NCI-H1930 (cell line): ENCODE data around the gene NDFIP2.
A peak's percentile ranks its signal among the peaks of the same experiment; 100 is the strongest.

Source experiments
- DNase-seq, 2 experiments: peaks; one replicate each; lab custom pipeline; 2025; lab: John Stamatoyannopoulos, UW

NDFIP2 gene, protein sequence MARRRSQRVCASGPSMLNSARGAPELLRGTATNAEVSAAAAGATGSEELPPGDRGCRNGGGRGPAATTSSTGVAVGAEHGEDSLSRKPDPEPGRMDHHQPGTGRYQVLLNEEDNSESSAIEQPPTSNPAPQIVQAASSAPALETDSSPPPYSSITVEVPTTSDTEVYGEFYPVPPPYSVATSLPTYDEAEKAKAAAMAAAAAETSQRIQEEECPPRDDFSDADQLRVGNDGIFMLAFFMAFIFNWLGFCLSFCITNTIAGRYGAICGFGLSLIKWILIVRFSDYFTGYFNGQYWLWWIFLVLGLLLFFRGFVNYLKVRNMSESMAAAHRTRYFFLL

DNA sequence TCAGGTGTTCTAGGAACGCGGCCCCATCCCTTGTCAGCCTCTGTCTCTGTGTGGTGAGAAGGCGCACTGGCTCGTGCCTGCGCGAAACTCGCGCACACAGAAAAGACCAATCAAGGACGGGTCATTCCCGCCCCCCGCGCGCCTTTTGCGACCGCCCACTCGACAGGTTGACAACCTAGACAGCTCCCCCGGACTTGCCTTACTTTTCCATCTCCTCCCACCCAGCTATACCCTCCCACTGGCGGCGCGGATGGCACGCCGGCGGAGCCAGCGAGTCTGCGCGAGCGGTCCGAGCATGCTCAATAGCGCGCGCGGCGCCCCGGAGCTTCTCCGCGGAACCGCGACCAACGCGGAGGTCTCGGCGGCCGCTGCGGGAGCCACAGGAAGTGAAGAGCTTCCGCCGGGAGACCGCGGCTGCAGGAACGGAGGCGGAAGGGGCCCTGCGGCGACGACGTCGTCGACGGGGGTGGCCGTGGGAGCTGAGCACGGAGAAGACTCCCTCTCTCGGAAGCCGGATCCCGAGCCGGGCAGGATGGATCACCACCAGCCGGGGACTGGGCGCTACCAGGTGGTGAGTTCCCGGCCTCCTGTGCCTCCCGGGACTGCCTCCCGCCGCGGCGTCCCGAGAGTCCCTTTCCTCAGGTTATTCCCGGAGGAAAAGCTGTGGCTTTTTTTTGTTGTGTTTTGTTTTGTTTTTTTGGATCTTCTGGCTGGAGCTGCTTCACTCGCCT is at the start of gene NDFIP2:
Gene NDFIP2, plus strand, starts transcription at position 202 of the 731 bp plus-strand sequence. Its CDS starts 49 bp downstream, at position 251.
- DNase-seq = peak; percentile 87 to 93

DNA sequence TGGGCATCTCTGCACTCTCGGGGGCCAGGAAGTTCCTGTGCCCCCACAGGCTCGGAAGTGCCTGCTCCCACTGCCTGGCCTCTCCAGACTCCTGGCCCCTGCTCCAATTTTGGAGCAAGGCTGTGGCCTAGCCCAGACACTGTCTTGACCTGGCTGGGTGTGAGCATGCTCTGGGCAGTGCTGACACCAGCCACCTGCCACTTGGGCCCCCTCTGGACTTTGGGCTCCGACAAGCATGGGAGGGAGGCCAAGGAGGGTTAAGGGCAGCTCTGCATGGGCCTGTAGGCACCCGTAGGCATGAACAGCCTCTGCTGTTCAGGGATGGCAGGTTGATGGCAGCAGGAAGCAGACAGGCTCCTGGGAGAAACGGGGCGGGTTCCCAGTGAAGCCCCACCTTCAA is 48.9 kb upstream of the NDFIP2 start:
- no peak for DNase-seq

DNA sequence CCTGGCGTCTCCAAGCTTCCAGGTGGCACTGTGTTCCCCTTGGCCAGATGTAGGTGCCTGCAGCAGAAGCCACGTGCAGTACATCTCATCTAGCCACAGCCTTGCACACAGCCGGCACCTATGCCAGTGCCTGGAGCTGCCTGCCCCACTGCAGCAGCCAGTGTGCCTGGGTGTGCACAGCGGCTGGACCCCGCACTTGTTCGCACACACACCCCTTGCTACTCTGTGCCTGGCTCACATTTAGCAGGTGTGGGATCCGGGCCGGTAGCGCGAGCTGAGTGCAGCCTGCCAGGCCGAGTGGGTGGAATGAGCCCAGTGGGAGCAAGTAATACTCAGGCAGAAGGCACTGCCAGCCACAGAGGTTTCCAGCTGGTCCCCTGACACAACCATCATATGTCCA is 48.0 kb upstream of the NDFIP2 start:
- DNase-seq = no peak

DNA sequence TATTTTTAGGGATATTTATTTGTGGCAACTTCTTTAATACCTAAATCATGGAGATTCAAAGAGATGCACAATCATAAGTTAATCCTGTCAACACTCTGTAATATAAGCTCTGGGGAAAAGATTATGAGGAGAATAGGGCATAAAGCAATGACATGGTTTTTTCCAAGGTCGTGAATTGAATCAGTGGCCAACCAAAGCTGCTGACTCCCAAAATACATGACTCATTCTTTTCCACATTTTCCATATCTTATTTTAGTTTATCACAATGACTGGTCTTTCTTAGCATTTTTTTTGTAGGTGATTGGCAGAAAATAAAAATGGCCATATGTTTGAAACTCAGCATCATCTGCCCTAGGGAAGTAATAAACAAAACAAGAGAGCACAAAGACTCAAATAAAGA is 46.4 kb upstream of the NDFIP2 start:
- DNase-seq = no peak

DNA sequence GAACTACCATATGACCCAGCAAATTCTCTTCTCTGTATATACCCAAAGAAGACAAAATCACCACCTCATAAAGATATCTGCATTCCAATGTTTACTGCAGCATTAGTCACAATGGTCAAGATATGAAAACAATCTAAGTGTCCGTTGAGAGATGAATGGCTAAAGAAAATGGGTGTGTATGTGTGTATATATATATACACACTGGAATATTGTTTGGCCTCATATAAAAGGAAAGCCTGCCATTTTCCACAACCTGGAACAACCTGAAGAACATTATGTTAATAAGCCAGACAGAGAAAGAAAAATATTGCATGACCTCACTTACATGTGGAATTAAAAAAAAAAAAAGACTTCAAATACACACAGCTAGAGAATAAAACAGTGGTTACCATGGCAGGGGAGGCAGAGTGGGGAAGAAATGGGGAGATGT is 45.4 kb upstream of the NDFIP2 start:
- DNase-seq = no peak

DNA sequence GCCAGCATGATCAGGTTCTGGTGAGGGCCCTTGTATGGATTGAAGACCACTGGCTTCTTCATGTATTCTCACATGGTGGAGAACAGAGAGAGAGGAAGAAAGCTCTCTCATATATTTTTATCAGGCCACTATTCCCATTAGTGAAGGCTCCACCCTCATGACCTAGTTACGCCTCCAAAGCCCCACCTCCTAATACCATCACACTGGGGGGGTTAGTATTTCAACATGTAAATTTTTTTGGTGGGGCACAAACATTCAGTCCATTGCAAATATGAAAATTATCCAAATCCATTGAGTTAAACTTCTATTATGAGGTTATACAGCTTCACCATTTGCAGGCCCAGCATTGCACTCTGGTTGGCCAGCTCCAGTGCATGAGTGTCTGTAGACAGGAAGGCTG is 41.7 kb upstream of the NDFIP2 start:
- no peak for DNase-seq

DNA sequence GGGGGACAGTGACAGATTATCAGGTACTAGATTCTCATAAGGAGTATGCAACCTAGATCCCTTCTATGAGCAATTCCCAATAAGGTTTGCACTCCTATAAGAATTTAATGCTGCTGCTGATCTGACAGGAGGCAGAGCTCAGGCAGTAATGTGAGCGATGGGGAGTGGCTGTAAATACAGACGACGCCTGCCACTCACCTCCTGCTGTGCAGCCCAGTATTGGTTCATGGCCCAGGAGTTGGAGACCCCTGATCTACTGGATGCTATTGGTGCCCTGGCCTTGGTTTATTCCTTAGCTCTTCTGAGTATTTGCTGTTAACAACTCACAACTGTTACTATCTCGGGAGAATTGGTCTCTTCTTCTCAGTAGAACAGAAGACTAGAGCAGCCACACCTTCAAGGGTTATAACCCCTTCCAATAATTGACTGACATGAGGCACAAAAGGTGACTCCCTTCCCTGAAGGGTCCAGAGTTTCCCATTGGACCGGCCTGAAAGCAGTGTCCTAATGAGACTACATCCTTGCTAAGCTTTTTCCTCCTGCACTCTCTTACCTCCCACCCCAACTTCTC is 39.9 kb upstream of the NDFIP2 start:
- DNase-seq = no peak

DNA sequence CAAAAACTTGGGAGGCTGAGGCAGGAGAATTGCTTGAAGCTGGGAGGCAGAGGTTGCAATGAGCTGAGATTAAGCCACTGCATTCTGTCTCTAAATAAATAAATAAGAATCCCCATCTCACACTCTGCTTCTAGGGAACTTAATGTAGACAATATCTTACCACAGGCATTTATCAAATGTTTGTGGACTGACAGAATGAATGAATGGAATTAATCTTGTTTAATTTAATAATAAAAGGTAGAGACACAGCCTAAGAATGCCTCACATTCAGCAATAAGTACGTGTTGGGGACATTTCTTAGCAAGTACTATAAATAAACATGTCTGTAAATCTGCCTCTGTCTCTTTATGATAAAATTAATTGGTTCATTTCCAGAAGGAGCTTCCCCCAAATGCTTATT is 38.7 kb upstream of the NDFIP2 start:
- DNase-seq = no peak

DNA sequence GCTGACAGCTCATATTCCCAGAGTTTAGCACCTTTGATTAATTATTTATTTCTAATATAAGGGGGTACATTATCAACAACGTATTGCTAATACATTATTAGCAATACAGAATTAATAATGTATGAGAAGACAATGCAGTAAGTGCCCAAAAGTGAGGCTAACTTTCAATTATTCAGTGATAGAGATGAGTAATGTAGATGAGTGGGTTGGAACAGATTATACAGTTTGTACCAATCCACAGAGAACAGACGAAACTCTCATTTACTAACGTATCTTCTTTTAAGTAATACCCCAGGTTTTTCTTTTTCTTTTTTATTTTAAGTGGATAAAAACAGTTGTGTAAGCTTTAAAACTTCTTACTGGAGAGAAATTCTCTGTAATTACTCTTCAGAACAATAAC is 38.2 kb upstream of the NDFIP2 start:
- no peak for DNase-seq

DNA sequence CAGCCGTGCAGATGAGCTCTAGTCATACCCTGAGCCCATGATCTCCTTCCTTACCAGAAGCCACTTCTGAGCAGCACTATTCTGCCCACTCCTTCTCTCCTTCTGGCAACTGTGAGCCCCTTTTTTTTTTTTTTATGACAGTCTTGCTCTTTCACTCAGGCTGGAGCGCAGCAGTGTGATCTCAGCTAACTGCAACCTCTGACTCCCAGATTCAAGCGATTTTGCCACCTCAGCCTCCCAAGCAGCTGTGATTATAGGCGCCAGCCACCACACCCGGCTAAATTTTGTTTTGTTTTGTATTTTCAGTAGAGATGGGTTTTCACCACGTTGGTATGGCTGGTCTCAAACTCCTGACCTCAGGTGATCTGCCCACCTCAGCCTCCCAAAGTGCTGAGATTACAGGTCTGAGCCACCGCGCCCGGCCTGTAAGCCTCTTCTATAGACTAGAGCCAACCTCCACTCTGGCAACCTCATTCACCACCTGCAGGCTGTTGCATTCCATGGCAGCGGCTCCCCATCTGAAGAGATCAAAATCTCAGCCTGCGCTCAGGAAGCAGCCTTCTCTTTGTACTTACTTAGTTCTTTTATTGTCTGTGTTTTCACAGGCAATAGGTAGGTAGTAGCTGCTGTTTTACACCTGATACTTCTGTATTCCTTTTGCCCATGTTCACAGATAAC is 34.8 kb upstream of the NDFIP2 start:
- no peak for DNase-seq

DNA sequence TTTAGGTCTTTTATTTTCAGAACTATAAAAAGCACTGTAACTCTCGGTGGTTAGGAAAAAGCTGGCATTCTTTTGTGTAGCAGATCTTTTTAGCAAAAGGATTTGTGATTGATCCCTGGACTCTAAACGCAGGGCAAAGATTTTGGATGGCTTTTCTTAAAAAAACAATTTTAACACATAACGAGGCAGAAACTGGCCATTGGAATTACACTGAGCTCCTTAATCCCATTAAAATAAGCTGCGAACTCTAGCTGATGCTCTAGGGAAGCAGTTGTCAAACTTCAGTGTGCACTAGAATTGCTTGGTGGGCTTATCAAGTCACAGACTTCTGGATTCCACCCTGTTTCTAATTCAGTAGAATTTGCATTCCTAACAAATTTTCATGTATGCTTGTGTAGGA is 33.8 kb upstream of the NDFIP2 start:
- no peak for DNase-seq

DNA sequence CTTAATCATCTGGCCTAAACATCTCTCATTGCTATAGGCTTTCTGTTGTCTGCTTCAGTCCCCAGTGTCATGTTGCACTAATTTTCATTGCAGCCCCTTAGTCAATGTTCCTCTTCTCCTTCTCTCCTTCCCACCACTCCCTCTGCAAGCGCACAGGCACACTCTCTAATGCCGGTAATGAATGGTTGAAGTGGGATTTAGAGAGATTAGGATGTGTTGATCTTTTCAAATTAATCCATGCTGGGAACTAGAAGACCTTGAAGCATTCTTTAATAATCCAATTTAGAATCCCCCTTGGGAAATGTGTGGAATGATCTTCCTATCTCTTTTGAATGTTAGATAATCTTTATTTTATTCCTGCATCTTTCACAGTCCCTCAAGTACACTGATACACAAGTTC is 33.2 kb upstream of the NDFIP2 start:
- no peak for DNase-seq

DNA sequence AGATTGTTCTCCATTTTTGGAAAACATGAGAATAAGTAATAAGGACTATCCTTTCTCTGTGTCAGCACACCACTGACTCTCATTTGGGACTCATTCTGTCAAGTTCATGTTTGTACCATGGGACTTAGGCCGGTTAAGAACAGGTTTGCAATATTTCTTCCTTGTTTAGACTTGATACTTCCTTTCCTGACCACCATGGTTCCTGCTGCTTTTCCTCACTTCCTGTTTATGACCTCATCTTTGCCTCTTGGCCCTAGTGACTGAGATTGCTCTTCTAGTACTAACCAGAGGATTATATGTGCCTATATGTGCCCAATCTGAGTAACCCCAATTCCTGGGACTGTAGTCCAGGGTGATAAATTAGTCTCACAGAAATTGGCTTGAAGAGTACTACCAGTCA is 32.5 kb upstream of the NDFIP2 start:
- no peak for DNase-seq

DNA sequence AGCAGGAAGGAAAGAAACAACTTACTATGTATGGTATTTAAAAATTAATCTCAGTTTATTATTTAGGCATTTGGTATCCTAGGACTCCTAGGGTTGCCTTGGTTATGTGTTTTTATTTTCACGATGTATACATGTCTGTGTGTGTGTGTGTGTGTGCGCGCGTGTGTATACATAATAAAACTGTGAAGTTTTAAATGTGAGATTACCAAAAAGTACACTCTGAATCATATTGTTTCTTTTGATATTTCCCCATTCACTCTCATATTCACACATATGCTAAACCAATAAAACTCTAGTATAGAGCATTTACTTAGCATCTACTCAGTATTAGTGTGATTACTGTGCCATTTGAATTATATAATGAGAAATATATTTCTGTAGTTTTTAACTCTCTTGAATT is 30.8 kb upstream of the NDFIP2 start:
- no peak for DNase-seq

DNA sequence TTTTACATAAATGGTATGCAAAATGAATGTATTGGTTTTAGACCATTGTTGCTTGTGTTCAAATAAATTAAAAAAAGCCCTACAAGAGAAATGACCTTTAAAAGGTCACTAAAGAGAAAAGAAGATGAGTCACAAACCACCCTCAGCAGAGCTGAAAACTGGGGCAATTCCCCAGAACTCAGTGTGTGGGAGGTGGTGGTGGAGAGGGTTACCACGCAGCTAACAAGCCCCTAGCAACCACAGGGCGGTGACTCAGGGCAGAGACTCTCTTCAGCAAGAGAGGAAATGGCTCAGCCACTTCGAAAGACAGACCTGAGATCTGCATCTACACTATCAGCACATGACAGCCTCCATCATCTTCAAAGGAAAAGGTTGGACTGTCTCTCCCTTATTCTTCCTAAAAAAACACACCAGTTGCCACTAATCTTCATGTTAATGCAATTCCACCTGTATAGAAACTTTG is 29.4 kb upstream of the NDFIP2 start:
- DNase-seq = no peak

DNA sequence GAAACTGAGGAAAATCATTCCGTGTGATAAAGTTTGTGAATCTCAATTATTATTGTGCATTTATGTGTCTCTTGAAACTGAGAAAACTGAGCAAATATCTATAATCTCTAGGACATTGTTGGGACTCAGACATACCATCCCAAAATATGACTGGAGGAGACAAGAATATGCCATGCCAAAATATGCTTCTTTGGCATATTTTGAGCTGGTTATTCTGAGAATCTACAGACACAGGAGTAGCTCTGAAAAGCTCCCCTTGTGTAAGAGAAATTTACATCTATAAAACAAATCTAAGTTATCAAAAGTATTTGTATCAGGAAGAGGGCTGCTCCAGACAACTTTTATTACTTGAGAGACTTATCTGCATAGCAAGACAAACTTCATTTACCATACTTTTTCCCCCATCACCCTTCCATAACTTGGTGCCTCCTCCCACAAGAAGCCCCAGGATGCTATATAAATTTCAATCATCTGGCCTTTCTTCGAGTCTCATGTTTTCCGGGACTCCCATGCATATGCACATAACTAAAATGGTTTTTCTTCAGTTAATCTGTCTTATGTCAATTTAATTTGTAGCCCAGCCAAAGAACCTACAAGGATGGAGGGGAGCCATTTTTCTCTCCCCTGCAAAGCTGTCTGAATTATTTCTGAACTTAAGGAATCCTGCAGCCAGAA is 28.6 kb upstream of the NDFIP2 start:
- DNase-seq = no peak

DNA sequence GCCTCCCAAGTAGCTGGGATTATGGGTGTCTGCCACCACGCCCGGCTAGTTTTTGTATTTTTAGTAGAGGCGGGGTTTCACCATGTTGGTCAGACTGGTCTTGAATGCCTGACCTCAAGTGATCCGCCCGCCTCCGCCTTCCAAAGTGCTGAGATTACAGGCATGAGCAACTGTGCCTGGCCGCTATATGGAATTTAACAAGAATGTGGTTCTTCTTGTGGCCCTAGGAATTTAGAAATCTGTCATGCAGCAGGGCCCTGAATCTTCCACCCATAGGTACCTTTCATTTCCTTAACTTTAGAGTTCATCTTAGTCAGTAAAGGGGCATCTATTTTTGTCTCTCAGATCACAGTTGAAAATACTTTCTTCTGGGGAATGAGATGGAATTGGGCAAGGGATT is 25.6 kb upstream of the NDFIP2 start:
- no peak for DNase-seq

DNA sequence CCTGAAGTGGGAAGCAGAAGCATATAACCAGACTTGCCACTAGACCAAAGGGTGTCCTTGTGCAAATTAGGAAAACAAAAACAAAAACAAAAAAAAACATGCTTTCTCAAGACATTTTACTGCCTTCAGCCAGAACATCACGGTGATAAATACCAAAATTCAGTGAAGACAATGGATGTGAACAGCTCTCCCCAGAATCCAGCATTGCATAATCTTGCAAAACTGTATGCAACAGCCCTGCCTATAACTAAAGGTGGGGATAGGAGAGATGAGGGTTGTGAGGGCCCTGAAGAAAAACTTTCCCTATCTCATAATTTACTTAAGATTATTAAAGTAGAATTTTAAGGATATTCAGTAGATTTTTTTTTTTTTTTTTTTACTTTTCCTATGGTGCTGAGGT is 24.9 kb upstream of the NDFIP2 start:
- no peak for DNase-seq

DNA sequence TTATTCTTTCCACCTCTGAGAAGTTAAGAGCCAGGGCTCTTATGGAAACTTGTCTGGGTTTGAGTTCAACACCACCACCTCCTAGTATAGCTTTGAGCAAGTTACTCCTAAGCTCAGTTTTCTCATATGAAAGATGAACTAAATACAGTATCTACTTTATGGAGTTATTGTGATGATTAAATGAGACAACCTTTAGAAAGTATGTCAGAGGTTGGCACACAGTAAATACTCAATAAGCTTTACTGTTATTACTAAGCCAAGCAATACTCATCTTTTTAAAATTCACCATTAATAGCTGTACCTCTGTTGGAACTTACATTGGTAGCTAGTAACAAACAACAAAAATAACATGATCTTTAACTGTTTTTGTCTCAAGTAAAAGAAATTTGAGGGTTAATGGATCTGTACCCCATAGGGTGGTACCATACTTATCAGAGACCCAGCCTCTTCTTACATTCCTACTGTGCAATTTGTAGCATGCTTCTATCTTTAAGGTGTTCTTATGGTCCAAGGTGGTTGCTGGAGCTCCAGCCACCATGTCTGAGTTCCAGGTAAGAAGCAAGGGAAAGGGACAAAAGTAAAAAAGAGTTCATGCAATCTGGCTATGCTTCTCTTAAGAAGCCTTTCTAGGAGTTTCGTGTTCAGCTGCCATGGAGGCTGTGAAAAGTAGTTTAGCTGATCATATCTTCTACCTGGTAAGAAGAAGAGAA is 24.1 kb upstream of the NDFIP2 start:
- DNase-seq = no peak

DNA sequence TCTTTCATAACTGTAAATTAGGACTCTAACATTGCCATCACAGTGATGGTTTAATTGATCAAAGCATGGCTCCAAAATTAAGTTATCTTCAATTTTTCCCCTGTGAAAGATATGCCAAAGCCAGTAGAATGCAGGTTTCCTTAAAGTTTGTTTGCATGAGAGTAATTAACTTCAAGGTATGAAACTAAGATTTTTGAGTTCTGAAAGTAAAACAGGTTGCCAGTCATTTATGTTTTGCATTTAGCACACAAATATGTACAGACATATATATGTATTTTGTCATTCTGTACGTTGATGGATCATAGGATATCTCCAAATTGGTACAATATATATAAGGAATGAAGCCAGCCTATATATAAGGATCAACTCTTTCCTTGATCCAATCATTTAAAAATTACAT is 23.6 kb upstream of the NDFIP2 start:
- DNase-seq = no peak

DNA sequence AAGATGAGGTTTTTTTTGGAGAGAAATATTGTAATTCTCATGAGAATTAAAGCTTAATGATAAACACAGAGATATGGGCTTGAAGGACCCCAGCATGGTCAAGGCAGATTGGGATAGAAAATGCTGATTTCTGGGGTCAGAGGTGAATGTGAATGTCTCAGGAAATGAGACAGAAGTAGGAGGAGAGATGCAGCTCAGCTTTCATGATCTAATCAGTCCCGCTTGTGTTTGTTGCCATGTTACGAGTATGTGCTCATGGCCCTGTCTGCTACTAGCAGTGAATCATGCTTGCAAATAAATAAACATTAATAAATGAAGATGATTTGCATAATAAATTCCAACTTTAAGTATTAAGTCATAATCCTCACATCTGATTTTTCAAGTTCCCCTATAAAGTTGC is 23.0 kb upstream of the NDFIP2 start:
- no peak for DNase-seq
